Smooth muscle cell (in vitro differentiated cells): ENCODE measurements around the gene EAF1. TPM values are rescaled to one million over a fixed set of nuclear protein-coding genes. Genes with fewer than 3 reads are reported as not detected.

Source experiments
- DNase-seq: peaks from one replicate; lab custom pipeline; 2025; ENCODE audit not compliant: unreplicated experiment; lab: John Stamatoyannopoulos, UW
- H2AFZ ChIP-seq: fragments of 200-600 bp; sonication (generic); 2 replicates; pipeline ENCODE4 v1.6.0; 2016; ENCODE audit warnings: antibody characterized with exemption, low read depth, mild to moderate bottlenecking
- H3F3A ChIP-seq: fragments of 200-600 bp; sonication (generic); 2 replicates; pipeline ENCODE4 v1.6.0; 2017; ENCODE audit warnings: antibody characterized with exemption, low read depth
- H3K27ac ChIP-seq: fragments of 200-600 bp; sonication (generic); 2 replicates; pipeline ENCODE4 v1.5.1; 2016; ENCODE audit warnings: low read depth, mild to moderate bottlenecking
- H3K27me3 ChIP-seq: fragments of 200-600 bp; sonication (generic); 2 replicates; pipeline ENCODE4 v1.6.1; 2016; ENCODE audit warnings: low read depth, mild to moderate bottlenecking
- H3K36me3 ChIP-seq: fragments of 200-600 bp; sonication (generic); 2 replicates; pipeline ENCODE4 v1.5.1; 2016; ENCODE audit warnings: low read depth
- H3K4me1 ChIP-seq: fragments of 200-600 bp; sonication (generic); 2 replicates; pipeline ENCODE4 v1.5.1; 2016; ENCODE audit warnings: low read depth
- H3K4me2 ChIP-seq: fragments of 200-600 bp; sonication (generic); 2 replicates; pipeline ENCODE4 v1.6.0; 2016; ENCODE audit warnings: mild to moderate bottlenecking
- H3K4me3 ChIP-seq: fragments of 200-600 bp; sonication (generic); 2 replicates; pipeline ENCODE4 v1.5.1; 2016; ENCODE audit warnings: mild to moderate bottlenecking
- H3K79me2 ChIP-seq: fragments of 200-600 bp; sonication (generic); 2 replicates; pipeline ENCODE4 v1.6.0; 2016; ENCODE audit warnings: low read depth, mild to moderate bottlenecking
- H3K9ac ChIP-seq: fragments of 200-600 bp; sonication (generic); 2 replicates; pipeline ENCODE4 v1.6.0; 2016; ENCODE audit warnings: low read depth
- H3K9me3 ChIP-seq: fragments of 200-600 bp; sonication (generic); replicated peaks from 2 replicates; pipeline ENCODE4 v1.5.1; 2016; ENCODE audit warnings: low read depth
- H4K20me1 ChIP-seq: fragments of 200-600 bp; sonication (generic); 2 replicates; pipeline ENCODE4 v1.6.0; 2016; ENCODE audit warnings: low read depth
- WGBS: methylation state at CpG from one replicate; pipeline ENCODE4 v1.1.7; 2016; ENCODE audit warnings: low lambda C conversion rate; 5-methylcytosine and 5-hydroxymethylcytosine counted together
- polyA plus RNA-seq: library from polyadenylated mRNA; unstranded; fragments of >200 nt; fragmentation: Nextera tagmentation; extraction: Ambion mirVana; gene quantifications from 2 replicates; pipeline ENCODE4 v1.2.1, GENCODE V29; 2016
- total RNA-seq: library from RNA; depleted of rRNA; stranded (reverse); fragments of >200 nt; gene quantifications from 2 replicates; pipeline ENCODE4 v1.2.3, GENCODE V29; 2014
- TF ChIP-seq, protein P1 (sequence below): fragments of 200-600 bp; sonication (generic); IDR thresholded peaks from 2 replicates; pipeline ENCODE4 v1.5.1; 2017; ENCODE audit warnings: borderline replicate concordance, mild to moderate bottlenecking, antibody characterized with exemption; ENCODE audit not compliant: insufficient read depth, poor library complexity, severe bottlenecking

EAF1 gene
- total and polyA plus RNA-seq, 2 experiments from 2014 or later = 9.5 to 22.1 TPM

DNA sequence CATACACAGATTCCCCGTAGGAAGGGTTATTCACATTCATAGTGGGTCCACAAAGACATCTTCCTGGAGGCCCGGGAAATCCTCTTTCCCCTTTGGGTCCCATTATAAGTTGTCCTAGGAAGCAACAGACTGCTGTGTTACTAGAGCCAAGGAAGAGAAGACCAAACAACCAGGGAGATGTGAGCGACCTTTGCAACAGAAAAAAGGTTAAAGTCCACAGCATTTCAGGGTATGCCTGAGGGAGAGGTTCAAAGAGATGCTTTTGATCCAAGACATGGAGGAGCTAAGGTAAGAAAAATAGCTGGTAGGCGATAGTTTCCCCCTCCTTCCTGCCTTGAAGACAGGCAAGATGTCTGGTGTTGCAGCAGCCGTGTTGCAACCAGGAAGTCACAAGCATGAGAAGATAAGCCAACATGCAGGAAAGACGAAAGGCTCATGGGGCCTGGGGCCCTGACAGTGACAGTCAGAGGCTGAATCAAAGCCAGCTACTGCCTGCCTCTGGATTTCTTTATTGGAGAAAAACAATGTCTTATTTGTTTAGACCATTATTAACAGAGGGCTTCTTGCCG lies 30.9 kb downstream of the EAF1 start:
- no peaks in the 10 kb centered on the region for H3K9me3 ChIP-seq
- no peaks in the 10 kb centered on the region for H3F3A ChIP-seq
- TF ChIP-seq, protein P1, sequence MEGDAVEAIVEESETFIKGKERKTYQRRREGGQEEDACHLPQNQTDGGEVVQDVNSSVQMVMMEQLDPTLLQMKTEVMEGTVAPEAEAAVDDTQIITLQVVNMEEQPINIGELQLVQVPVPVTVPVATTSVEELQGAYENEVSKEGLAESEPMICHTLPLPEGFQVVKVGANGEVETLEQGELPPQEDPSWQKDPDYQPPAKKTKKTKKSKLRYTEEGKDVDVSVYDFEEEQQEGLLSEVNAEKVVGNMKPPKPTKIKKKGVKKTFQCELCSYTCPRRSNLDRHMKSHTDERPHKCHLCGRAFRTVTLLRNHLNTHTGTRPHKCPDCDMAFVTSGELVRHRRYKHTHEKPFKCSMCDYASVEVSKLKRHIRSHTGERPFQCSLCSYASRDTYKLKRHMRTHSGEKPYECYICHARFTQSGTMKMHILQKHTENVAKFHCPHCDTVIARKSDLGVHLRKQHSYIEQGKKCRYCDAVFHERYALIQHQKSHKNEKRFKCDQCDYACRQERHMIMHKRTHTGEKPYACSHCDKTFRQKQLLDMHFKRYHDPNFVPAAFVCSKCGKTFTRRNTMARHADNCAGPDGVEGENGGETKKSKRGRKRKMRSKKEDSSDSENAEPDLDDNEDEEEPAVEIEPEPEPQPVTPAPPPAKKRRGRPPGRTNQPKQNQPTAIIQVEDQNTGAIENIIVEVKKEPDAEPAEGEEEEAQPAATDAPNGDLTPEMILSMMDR = no peak
- H3K27me3 ChIP-seq = no peaks in the 10 kb centered on the region
- H3K79me2 ChIP-seq = no peaks in the 10 kb centered on the region
- H3K4me1 ChIP-seq = no peaks in the 10 kb centered on the region
- no peak overlapping the region for H3K4me3 ChIP-seq
- no peak for DNase-seq
- no peaks in the 10 kb centered on the region for H3K36me3 ChIP-seq
- no peak overlapping the region for H3K9ac ChIP-seq
- no peaks in the 10 kb centered on the region for H4K20me1 ChIP-seq
- H3K27ac ChIP-seq = no peak overlapping the region
- no peak overlapping the region for H3K4me2 ChIP-seq
- no peak overlapping the region for H2AFZ ChIP-seq
- 84% methylated on average over 7 of the region's 7 CpGs for WGBS

DNA sequence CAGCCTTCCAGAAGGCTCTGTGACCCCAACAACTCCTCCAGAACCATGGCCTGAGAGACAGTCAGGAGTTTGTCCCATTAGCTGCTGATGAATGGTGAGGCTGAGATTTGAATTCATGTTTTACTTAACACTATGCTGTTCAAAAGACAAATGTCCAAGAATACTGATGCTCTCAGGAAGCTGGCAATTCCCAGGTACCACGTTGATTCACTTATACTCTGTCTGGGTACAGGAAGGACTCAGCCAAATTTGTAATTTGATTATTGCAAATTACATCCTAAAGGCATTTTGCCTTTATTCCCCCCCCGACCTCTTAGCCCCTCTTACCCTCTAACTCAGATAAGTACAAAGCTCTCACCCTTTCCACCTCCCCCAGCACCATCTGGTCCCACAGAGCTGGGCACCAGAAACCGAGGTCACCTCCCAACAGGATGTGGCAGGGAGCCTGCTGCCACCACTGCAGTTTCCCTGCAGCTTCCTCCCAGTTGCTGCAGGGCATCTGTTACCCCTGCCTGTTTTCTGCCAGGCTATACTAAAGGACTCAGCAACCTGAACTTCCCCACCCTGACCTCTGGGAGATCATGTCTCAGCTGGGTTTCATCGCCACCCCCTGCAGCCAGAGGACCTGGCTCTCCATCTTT lies 33.6 kb downstream of the EAF1 start:
- H3K4me1 ChIP-seq = no peaks in the 10 kb centered on the region
- WGBS = 80% methylated on average over 4 of the region's 4 CpGs
- H3K9ac ChIP-seq = no peak overlapping the region
- H3K4me3 ChIP-seq = no peak overlapping the region
- no peaks in the 10 kb centered on the region for H3F3A ChIP-seq
- H3K36me3 ChIP-seq = no peaks in the 10 kb centered on the region
- TF ChIP-seq, protein P1 = no peak
- no peak overlapping the region for H3K4me2 ChIP-seq
- no peaks in the 10 kb centered on the region for H3K79me2 ChIP-seq
- H3K9me3 ChIP-seq = no peaks in the 10 kb centered on the region
- no peak overlapping the region for H3K27ac ChIP-seq
- H4K20me1 ChIP-seq = no peaks in the 10 kb centered on the region
- H3K27me3 ChIP-seq = no peaks in the 10 kb centered on the region
- H2AFZ ChIP-seq = no peak overlapping the region
- DNase-seq = no peak

DNA sequence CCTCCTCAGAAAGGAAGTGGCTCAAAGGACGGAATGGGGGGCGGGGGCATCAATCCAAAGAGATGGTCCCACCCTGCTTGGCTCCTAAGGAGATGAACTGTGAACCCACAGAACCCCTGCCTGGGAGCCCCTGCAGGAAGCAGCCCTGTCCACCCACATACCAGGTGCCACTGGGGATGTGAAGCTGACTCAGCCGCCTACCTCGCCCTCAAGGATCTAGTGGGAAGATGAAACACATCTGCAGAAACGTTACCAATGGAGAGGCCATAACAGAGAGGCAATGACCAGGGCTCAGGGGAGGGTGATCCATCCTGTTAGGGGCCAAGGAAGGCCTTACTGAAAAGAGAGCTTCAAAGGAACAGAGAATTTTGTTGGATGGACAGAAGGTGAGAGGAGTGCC lies 35.1 kb downstream of the EAF1 start:
- H3K9me3 ChIP-seq = no peaks in the 10 kb centered on the region
- no peaks in the 10 kb centered on the region for H3K79me2 ChIP-seq
- no peak overlapping the region for H2AFZ ChIP-seq
- no peak for DNase-seq
- no peak overlapping the region for H3K4me2 ChIP-seq
- H3K27me3 ChIP-seq = no peaks in the 10 kb centered on the region
- no peaks in the 10 kb centered on the region for H3K4me1 ChIP-seq
- no peak overlapping the region for H3K27ac ChIP-seq
- WGBS = 84% methylated on average over 5 of the region's 5 CpGs
- no peaks in the 10 kb centered on the region for H3F3A ChIP-seq
- H3K4me3 ChIP-seq = no peak overlapping the region
- TF ChIP-seq, protein P1 = no peak
- H4K20me1 ChIP-seq = no peaks in the 10 kb centered on the region
- no peak overlapping the region for H3K9ac ChIP-seq
- no peaks in the 10 kb centered on the region for H3K36me3 ChIP-seq
